Suprapubic skin (tissue), 3 donors: ENCODE data around the gene CEP41.

Experiments
- POLR2AphosphoS5 ChIP-seq, 3 donors: sonication (generic); formaldehyde crosslinking; IDR thresholded peaks; one replicate each; pipeline ENCODE4 v1.6.1; 2017; ENCODE audit warnings: antibody characterized with exemption in 3 of 3
- TF ChIP-seq, protein P1 (sequence below), 2 donors: fragments of 200-600 bp in 1 of 2; fragments of 450-650 bp in 1 of 2; sonication (generic) in 1 of 2; IDR thresholded peaks; one replicate each; pipeline ENCODE4 v1.5.1; 2016 to 2019; ENCODE audit warnings: antibody characterized with exemption in 2 of 2, mild to moderate bottlenecking in 1 of 2, moderate library complexity in 1 of 2

DNA sequence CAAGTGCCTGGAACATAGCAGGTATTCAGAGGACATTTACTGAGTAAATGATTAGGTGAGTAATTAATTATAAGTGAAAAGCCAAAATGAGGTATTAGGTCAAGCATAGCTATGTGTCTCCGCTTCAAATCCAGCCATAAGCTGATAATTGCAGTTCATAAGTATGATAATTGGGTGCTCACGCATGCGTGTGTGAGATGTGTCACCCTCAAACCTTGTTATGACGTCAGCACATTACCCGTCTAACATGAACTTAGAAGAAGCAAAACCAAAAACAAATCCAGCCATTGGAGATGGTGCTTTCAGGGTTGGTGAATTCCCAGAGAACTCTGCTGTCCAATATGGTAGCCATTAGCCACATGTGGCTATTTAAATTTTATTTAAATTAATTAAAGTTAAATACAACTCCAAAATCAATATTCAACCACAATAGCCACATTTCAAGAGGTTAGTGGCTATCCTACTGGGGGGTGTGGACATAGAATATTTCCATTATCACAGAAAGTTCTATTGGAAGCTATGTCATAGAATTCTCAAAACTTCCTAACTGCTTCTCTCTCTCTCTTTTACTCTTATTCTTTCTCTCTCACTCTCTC is 96.4 kb downstream of the CEP41 start, which contains the start of gene CPA5:
- TF ChIP-seq, protein P1, sequence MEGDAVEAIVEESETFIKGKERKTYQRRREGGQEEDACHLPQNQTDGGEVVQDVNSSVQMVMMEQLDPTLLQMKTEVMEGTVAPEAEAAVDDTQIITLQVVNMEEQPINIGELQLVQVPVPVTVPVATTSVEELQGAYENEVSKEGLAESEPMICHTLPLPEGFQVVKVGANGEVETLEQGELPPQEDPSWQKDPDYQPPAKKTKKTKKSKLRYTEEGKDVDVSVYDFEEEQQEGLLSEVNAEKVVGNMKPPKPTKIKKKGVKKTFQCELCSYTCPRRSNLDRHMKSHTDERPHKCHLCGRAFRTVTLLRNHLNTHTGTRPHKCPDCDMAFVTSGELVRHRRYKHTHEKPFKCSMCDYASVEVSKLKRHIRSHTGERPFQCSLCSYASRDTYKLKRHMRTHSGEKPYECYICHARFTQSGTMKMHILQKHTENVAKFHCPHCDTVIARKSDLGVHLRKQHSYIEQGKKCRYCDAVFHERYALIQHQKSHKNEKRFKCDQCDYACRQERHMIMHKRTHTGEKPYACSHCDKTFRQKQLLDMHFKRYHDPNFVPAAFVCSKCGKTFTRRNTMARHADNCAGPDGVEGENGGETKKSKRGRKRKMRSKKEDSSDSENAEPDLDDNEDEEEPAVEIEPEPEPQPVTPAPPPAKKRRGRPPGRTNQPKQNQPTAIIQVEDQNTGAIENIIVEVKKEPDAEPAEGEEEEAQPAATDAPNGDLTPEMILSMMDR (IDR thresholded peaks at IDR 0.05), result no peak
- TF ChIP-seq POLR2AphosphoS5 (IDR thresholded peaks at IDR 0.05), result no peak
